Mucosa of stomach (tissue), 1 donor: ENCODE measurements around the gene GATA5.

Experiments
- H3K27me3 ChIP-seq: one replicate; pipeline ENCODE4 v1.7.0; 2013; ENCODE audit warnings: mild to moderate bottlenecking, low read length; ENCODE audit not compliant: control insufficient read depth, insufficient read depth
- H3K36me3 ChIP-seq: one replicate; pipeline ENCODE4 v1.7.0; 2013; ENCODE audit warnings: low read length; ENCODE audit not compliant: control insufficient read depth, insufficient read depth
- H3K4me1 ChIP-seq: one replicate; pipeline ENCODE4 v1.7.0; 2013; ENCODE audit warnings: mild to moderate bottlenecking, low read length; ENCODE audit not compliant: control insufficient read depth, insufficient read depth
- H3K4me3 ChIP-seq: one replicate; pipeline ENCODE4 v1.7.0; 2013; ENCODE audit warnings: low read length
- H3K9ac ChIP-seq: one replicate; pipeline ENCODE4 v1.7.0; 2013; ENCODE audit warnings: mild to moderate bottlenecking, low read length, moderate library complexity
- H3K9me3 ChIP-seq: one replicate; pipeline ENCODE4 v1.7.0; 2013; ENCODE audit warnings: mild to moderate bottlenecking, low read length, moderate library complexity; ENCODE audit not compliant: control insufficient read depth
- donor health status: Pancreatic carcinoma.

GATA5 gene

GRCh38 chr20:62483613-62484458, 8.0 kb upstream of the GATA5 start:
- no peaks in the 10 kb centered on the region for H3K36me3 ChIP-seq
- no peaks in the 10 kb centered on the region for H3K9me3 ChIP-seq
- no peak overlapping the region for H3K4me3 ChIP-seq
- H3K9ac ChIP-seq: no peak overlapping the region
- H3K27me3 ChIP-seq: peaks cover 53% of the 10 kb centered on the region
- H3K4me1 ChIP-seq: peaks cover 72% of the 10 kb centered on the region

- H3K4me3 ChIP-seq: no peak overlapping the region
- no peak overlapping the region for H3K9ac ChIP-seq
- H3K27me3 ChIP-seq: peaks cover 54% of the 10 kb centered on the region
- H3K9me3 ChIP-seq: no peaks in the 10 kb centered on the region
- peaks cover 66% of the 10 kb centered on the region for H3K4me1 ChIP-seq
- no peaks in the 10 kb centered on the region for H3K36me3 ChIP-seq
Observed at GRCh38 chr20:62482974-62483373, 7.2 kb upstream of the GATA5 start.

DNA sequence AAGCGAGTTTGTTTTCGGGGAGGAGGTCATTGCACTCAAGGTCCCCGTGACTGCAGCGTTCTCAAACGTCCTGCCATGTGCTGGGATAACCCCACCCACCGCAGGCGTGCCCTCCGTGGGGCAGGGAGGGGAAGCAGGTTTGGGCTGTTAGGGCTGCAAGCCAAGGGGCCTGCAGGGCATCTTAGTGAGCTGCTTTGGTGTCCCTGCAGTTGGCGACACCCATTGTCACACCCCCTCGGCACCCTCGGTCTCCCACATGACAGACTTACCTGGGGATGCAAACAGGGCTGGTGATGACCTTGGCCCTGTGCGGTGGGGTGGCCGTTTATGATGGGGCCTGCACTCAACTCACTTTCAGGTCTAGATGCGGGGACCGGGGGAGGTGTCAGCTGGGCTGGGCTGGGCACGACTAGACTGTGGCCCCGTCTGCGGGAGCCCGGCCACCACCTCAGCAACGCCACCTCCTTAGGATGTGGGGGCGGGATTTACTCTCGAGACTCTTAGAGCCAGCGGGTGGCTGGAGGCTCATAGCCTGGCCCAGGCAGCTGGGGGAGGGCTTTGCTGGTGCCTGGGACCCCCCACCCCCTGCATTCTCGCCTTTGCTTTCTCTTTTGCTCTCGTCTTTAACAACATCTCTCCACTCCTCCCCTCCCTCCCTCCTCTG, 6.5 kb upstream of the GATA5 start:
- no peaks in the 10 kb centered on the region for H3K36me3 ChIP-seq
- H3K27me3 ChIP-seq: peaks cover 57% of the 10 kb centered on the region
- H3K4me1 ChIP-seq: peaks cover 59% of the 10 kb centered on the region
- H3K9me3 ChIP-seq: no peaks in the 10 kb centered on the region
- H3K4me3 ChIP-seq: peak overlapping the region; percentile 8
- H3K9ac ChIP-seq: no peak overlapping the region

GRCh38 chr20:62481425-62482145, 5.8 kb upstream of the GATA5 start:
- peaks cover 55% of the 10 kb centered on the region for H3K27me3 ChIP-seq

GRCh38 chr20:62480318-62480717, 4.5 kb upstream of the GATA5 start:
- H3K36me3 ChIP-seq: no peaks in the 10 kb centered on the region
- no peaks in the 10 kb centered on the region for H3K9me3 ChIP-seq
- peaks cover 57% of the 10 kb centered on the region for H3K27me3 ChIP-seq
- no peak overlapping the region for H3K9ac ChIP-seq
- no peak overlapping the region for H3K4me3 ChIP-seq
- peaks cover 46% of the 10 kb centered on the region for H3K4me1 ChIP-seq

More at GRCh38 chr20:62481425-62482145, 5.8 kb upstream of the GATA5 start:
- Histone ChIP-seq H3K9ac (no peak overlapping the region), H3K4me3 (no peak overlapping the region), H3K9me3 (no peaks in the 10 kb centered on the region), H3K36me3 (no peaks in the 10 kb centered on the region), H3K4me1 (peaks cover 53% of the 10 kb centered on the region)

- Histone ChIP-seq H3K9me3 (no peaks in the 10 kb centered on the region), H3K4me1 (peaks cover 39% of the 10 kb centered on the region), H3K36me3 (no peaks in the 10 kb centered on the region), H3K4me3 (no peak overlapping the region), H3K9ac (no peak overlapping the region), H3K27me3 (peaks cover 60% of the 10 kb centered on the region)
Observed at GRCh38 chr20:62479656-62480055, 3.9 kb upstream of the GATA5 start.

DNA sequence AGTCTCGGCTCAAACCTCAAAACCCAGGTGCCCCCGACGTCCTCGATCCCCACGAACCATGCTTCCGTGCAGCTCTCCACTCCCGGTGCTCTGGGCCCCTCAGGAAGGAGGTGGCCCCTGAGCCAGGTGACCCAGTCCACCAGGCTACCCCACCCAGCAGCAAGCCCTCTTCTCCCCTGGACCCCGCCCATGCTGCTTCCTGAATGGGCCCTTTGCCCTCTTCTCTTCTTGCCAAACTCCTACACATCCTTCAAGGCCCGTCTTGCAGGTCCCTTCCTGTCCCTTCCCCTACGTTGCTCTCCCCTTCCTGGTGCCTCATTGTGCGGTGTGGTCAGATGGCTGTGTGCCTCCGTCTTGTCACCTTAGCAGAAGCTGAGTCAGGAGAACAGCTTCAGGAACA, 3.4 kb upstream of the GATA5 start:
- Histone ChIP-seq H3K36me3 (no peaks in the 10 kb centered on the region), H3K27me3 (peaks cover 65% of the 10 kb centered on the region), H3K4me3 (no peak overlapping the region), H3K9ac (no peak overlapping the region), H3K4me1 (peaks cover 34% of the 10 kb centered on the region), H3K9me3 (no peaks in the 10 kb centered on the region)

GRCh38 chr20:62477669-62478455, 2.1 kb upstream of the GATA5 start:
- Histone ChIP-seq H3K9ac (no peak overlapping the region), H3K4me1 (peaks cover 30% of the 10 kb centered on the region), H3K36me3 (no peaks in the 10 kb centered on the region), H3K27me3 (peaks cover 69% of the 10 kb centered on the region), H3K9me3 (no peaks in the 10 kb centered on the region), H3K4me3 (no peak overlapping the region)

DNA sequence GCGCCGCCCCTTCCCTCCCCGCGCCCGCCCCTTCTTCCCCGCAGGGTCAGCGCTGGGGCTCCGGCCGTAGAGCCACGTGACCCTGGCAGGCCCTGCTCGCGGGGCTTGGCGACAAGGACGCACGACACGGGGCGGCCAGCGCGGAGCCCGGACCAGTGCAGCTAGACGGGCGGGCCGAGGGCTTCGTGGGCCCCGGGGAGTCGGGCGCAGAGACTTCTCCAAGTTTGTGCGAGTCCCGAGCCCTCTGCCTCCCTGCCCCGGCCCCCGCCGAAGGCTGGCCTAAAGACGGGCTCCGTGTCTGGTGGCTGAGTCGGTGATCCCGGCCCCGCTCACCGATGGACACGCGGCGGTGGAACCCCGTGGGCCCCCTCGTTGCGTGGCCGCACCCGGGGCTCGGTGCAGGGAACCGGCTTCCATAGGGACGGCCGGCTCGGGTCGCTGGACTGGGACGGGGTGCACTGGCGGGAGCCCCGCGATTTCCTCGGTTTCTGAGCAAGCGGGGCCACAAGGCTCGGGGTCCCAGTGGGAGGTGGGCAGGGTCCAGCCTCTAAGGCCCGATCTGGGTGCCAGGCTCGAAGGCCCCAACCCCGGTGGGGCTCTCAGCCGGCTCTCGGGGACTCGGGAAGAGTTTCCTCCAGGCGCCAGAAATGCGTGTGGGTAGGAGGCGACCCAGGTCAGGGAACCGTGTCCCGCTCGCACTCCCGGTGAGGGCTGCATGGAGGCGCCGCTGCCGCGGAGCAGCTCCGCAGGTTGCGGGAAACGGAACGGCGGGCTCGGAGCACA, 452 bp upstream of the GATA5 start:
- Histone ChIP-seq H3K4me1 (peaks cover 14% of the 10 kb centered on the region), H3K27me3 (peaks cover 58% of the 10 kb centered on the region), H3K9ac (peak overlapping the region; percentile 47), H3K4me3 (no peak overlapping the region), H3K9me3 (no peaks in the 10 kb centered on the region), H3K36me3 (no peaks in the 10 kb centered on the region)

DNA sequence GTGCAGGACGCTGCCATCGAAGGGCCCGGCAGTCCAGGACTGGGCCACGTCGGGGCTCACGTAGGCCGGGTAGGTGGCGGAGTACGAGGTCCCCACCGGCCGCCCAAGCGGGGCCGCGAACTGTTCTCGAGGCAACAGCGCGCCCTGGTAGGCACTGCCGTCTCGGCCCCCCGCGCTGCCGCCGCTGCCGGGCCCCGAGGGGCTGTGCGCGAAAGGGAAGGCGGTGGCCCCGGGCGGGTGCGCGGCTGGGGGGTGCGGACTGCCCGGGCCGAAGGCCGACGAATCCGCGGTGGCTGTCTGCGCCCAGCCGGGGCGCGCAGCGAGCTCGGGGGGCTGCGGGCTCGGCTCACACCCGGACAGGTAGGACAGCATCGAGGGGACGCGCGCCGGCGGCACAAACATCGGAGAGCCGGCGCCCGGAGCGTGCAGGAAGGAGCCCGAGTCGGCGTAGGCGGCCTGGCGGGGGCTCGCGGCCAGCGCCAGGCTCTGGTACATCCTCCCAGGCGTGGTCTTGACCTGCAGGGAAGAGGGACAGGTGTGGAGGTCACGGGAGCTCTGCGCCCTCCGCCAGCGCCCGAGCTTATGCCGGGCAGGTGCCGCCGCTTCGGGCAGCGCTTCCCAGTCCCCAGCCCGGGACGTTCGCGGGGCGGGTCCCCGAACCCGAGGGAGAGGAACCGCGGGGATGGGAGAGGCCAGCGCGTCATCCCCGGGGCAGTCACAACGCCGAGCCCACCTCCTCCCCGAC, 596 bp downstream of the GATA5 start:
- Histone ChIP-seq H3K36me3 (no peaks in the 10 kb centered on the region), H3K9me3 (no peaks in the 10 kb centered on the region), H3K4me3 (no peak overlapping the region), H3K27me3 (peaks cover 59% of the 10 kb centered on the region), H3K9ac (peak overlapping the region; percentile 37), H3K4me1 (peaks cover 9% of the 10 kb centered on the region)
